GM23338 (cell line): ENCODE results near the gene POP7. TPM values are rescaled to one million over a fixed set of nuclear protein-coding genes. Genes with fewer than 3 reads are reported as not detected.
"Not testable (repeated sequence)": the region's sequence is repeated elsewhere in the genome, so short reads cannot be mapped to it uniquely, and the experiment has no call there.

Experiments
- ATAC-seq: fragments of 200-7000 bp; cut with Tn5 transposase; 3 replicates; pipeline ENCODE4 v1.9.1; 2020
- DNase-seq: peaks from one replicate; pipeline ENCODE4 v3.0.0-alpha.2; 2015; ENCODE audit warnings: low spot score
- H2AFZ ChIP-seq: fragments of 200-600 bp; sonication (generic); 2 replicates; pipeline ENCODE4 v1.8.0; 2016; ENCODE audit warnings: antibody characterized with exemption, mild to moderate bottlenecking, moderate library complexity
- H3F3A ChIP-seq: fragments of 200-600 bp; sonication (generic); replicated peaks from 2 replicates; pipeline ENCODE4 v1.8.0; 2017; ENCODE audit warnings: antibody characterized with exemption, mixed run types, low read depth
- H3K27ac ChIP-seq: fragments of 200-600 bp; sonication (generic); 2 replicates; pipeline ENCODE4 v1.6.1; 2016; ENCODE audit warnings: low read depth
- H3K27me3 ChIP-seq: fragments of 200-600 bp; sonication (generic); 2 replicates; pipeline ENCODE4 v1.8.0; 2016; ENCODE audit warnings: mild to moderate bottlenecking, mixed run types, moderate library complexity; ENCODE audit not compliant: insufficient read depth
- H3K36me3 ChIP-seq: fragments of 200-600 bp; sonication (generic); 2 replicates; pipeline ENCODE4 v1.8.0; 2016; ENCODE audit warnings: mild to moderate bottlenecking; ENCODE audit not compliant: insufficient read depth
- H3K4me1 ChIP-seq: fragments of 200-600 bp; sonication (generic); 2 replicates; pipeline ENCODE4 v1.8.0; 2016; ENCODE audit warnings: mild to moderate bottlenecking, moderate library complexity; ENCODE audit not compliant: insufficient read depth
- H3K4me2 ChIP-seq: fragments of 200-600 bp; sonication (generic); 2 replicates; pipeline ENCODE4 v1.7.1; 2017; ENCODE audit warnings: mixed run types
- H3K4me3 ChIP-seq: fragments of 200-600 bp; sonication (generic); 2 replicates; pipeline ENCODE4 v1.6.1; 2016; ENCODE audit warnings: mixed run types
- H3K79me2 ChIP-seq: fragments of 200-600 bp; sonication (generic); replicated peaks from 2 replicates; pipeline ENCODE4 v1.8.0; 2017; ENCODE audit warnings: mild to moderate bottlenecking; ENCODE audit not compliant: insufficient read depth
- H3K9me2 ChIP-seq: fragments of 200-600 bp; sonication (generic); 2 replicates; pipeline ENCODE4 v1.8.0; 2017; ENCODE audit not compliant: insufficient read depth
- H4K20me1 ChIP-seq: fragments of 200-600 bp; sonication (generic); replicated peaks from 2 replicates; pipeline ENCODE4 v1.8.0; 2017; ENCODE audit warnings: mild to moderate bottlenecking; ENCODE audit not compliant: insufficient read depth
- H3K27ac Mint-ChIP-seq: 2 replicates; pipeline ENCODE4 v1.8.0; 2020; ENCODE audit warnings: inconsistent platforms, mild to moderate bottlenecking, moderate library complexity, mixed read lengths
- H3K27me3 Mint-ChIP-seq: 3 replicates; pipeline ENCODE4 v1.8.0; 2022; ENCODE audit warnings: low read depth, mild to moderate bottlenecking, moderate library complexity, mixed read lengths, inconsistent platforms; ENCODE audit not compliant: insufficient read depth, poor library complexity
- H3K36me3 Mint-ChIP-seq: 3 replicates; pipeline ENCODE4 v1.8.0; 2021; ENCODE audit warnings: low read depth, mild to moderate bottlenecking, inconsistent platforms, moderate library complexity, mixed read lengths
- H3K4me1 Mint-ChIP-seq: 3 replicates; pipeline ENCODE4 v1.8.0; 2020; ENCODE audit warnings: mild to moderate bottlenecking, inconsistent platforms, mixed read lengths
- H3K4me3 Mint-ChIP-seq: 3 replicates; pipeline ENCODE4 v1.8.0; 2021; ENCODE audit warnings: moderate library complexity, mild to moderate bottlenecking, inconsistent platforms, mixed read lengths
- H3K9me3 Mint-ChIP-seq: 3 replicates; pipeline ENCODE4 v1.8.0; 2020; ENCODE audit warnings: moderate library complexity, mild to moderate bottlenecking, inconsistent platforms, mixed read lengths
- ETS1 ChIP-seq: IDR thresholded peaks from 2 replicates; pipeline ENCODE4 v1.6.1; 2016; ENCODE audit warnings: antibody characterized with exemption
- EZH2 ChIP-seq: fragments of 200-600 bp; sonication (generic); IDR thresholded peaks from one replicate; pipeline ENCODE4 v1.8.0; 2017; ENCODE audit warnings: antibody characterized with exemption, mild to moderate bottlenecking, low read depth; ENCODE audit not compliant: unreplicated experiment
- EZH2phosphoT487 ChIP-seq: fragments of 200-600 bp; sonication (generic); IDR thresholded peaks from one replicate; pipeline ENCODE4 v1.8.1; 2018; ENCODE audit warnings: antibody characterized with exemption; ENCODE audit not compliant: unreplicated experiment
- JUNB ChIP-seq: IDR thresholded peaks from one replicate; pipeline ENCODE4 v1.6.1; 2016; ENCODE audit warnings: antibody characterized with exemption; ENCODE audit not compliant: unreplicated experiment
- NANOG ChIP-seq: IDR thresholded peaks from 2 replicates; pipeline ENCODE4 v1.6.1; 2016; ENCODE audit warnings: antibody characterized with exemption, borderline replicate concordance
- POLR2AphosphoS5 ChIP-seq: IDR thresholded peaks from 2 replicates; pipeline ENCODE4 v1.6.1; 2016; ENCODE audit warnings: antibody characterized with exemption, low read depth
- ZNF331 ChIP-seq: fragments of 250-450 bp; sonication (Bioruptor Pico); IDR thresholded peaks from 2 replicates; pipeline ENCODE4 v1.5.0; 2020; ENCODE audit warnings: low read depth, mild to moderate bottlenecking, moderate library complexity
- ZNF462 ChIP-seq: fragments of 250-450 bp; sonication (Bioruptor Pico); IDR thresholded peaks from 2 replicates; pipeline ENCODE4 v1.5.0; 2020; ENCODE audit warnings: mild to moderate bottlenecking, moderate library complexity
- polyA plus RNA-seq: library from polyadenylated mRNA; unstranded; fragments of >200 nt; fragmentation: Nextera tagmentation; extraction: Ambion mirVana; gene quantifications from 2 replicates; pipeline ENCODE4 v1.2.1, GENCODE V29; 2016
- total RNA-seq: library from RNA; depleted of rRNA; stranded (reverse); fragments of >200 nt; shearing (Covaris generic); gene quantifications from 2 replicates; pipeline ENCODE4 v1.2.3, GENCODE V29; 2014

The POP7 gene
- total and polyA plus RNA-seq, 2 experiments from 2014 or later = 110 to 216 TPM

GRCh38 chr7:100724364-100724763 lies 18.4 kb downstream of the POP7 start:
- ATAC-seq = not testable (repeated sequence)

GRCh38 chr7:100726996-100727761 lies 21.3 kb downstream of the POP7 start:
- Histone ChIP-seq H3K9me2 (no peaks in the 10 kb centered on the region), H3K4me2 (no peak overlapping the region), H3K4me1 (no peaks in the 10 kb centered on the region), H3F3A (no peaks in the 10 kb centered on the region), H2AFZ (no peak overlapping the region; the same call in 1 of the 2 replicates), H3K27ac (no peak overlapping the region), H3K79me2 (no peaks in the 10 kb centered on the region), H3K4me3 (no peak overlapping the region), H3K36me3 (no peaks in the 10 kb centered on the region), H4K20me1 (no peaks in the 10 kb centered on the region), H3K27me3 (peaks cover 6% of the 10 kb centered on the region; the same call in 1 of the 2 replicates)
- Mint-ChIP-seq H3K9me3 (no peaks in the 10 kb centered on the region; the same call in 2 of the 3 replicates), H3K4me1 (peaks cover 2% of the 10 kb centered on the region; the same call in 2 of the 3 replicates), H3K36me3 (no peaks in the 10 kb centered on the region), H3K4me3 (no peak overlapping the region), H3K27me3 (peaks cover 12% of the 10 kb centered on the region), H3K27ac (no peak overlapping the region)
- DNase-seq = no peak
- no peak for TF ChIP-seq EZH2phosphoT487
- no peak for TF ChIP-seq ZNF331 (CRISPR knock-in tag)
- TF ChIP-seq EZH2 = no peak
- TF ChIP-seq POLR2AphosphoS5 = no peak
- ATAC-seq = no peak

More at GRCh38 chr7:100724364-100724763, 18.4 kb downstream of the POP7 start:
- not testable (repeated sequence) for H3K27ac ChIP-seq, H2AFZ ChIP-seq, H3K9me3 Mint-ChIP-seq, H3K4me3 ChIP-seq, H3K4me1 ChIP-seq, H3K9me2 ChIP-seq, H3K79me2 ChIP-seq, H3F3A ChIP-seq, H3K4me2 ChIP-seq, H3K36me3 Mint-ChIP-seq, H3K36me3 ChIP-seq, H3K4me1 Mint-ChIP-seq, H3K27ac Mint-ChIP-seq, H3K4me3 Mint-ChIP-seq, DNase-seq, H4K20me1 ChIP-seq
- H3K27me3 ChIP-seq = peaks cover 34% of the 10 kb centered on the region
- H3K27me3 Mint-ChIP-seq = peaks cover 37% of the 10 kb centered on the region

GRCh38 chr7:100728196-100728595 lies 22.3 kb downstream of the POP7 start:
- Histone ChIP-seq H3K27me3 (no peaks in the 10 kb centered on the region), H3K4me1 (no peaks in the 10 kb centered on the region), H3K36me3 (no peaks in the 10 kb centered on the region), H3K9me2 (no peaks in the 10 kb centered on the region), H3K4me3 (no peak overlapping the region), H3K79me2 (no peaks in the 10 kb centered on the region), H2AFZ (no peak overlapping the region), H4K20me1 (no peaks in the 10 kb centered on the region), H3F3A (no peaks in the 10 kb centered on the region), H3K27ac (no peak overlapping the region), H3K4me2 (no peak overlapping the region)
- Mint-ChIP-seq H3K9me3 (no peaks in the 10 kb centered on the region; the same call in 2 of the 3 replicates), H3K4me1 (peaks cover 2% of the 10 kb centered on the region; the same call in 2 of the 3 replicates), H3K4me3 (no peak overlapping the region), H3K27me3 (peaks cover 10% of the 10 kb centered on the region), H3K36me3 (no peaks in the 10 kb centered on the region), H3K27ac (no peak overlapping the region)
- DNase-seq (no peak), ATAC-seq (no peak)
- no peak for TF ChIP-seq ETS1
- TF ChIP-seq ZNF462 (CRISPR knock-in tag) = no peak
- TF ChIP-seq POLR2AphosphoS5 = no peak
- TF ChIP-seq NANOG = no peak
- no peak for TF ChIP-seq JUNB
- TF ChIP-seq EZH2phosphoT487 = no peak
